ENCODE results near the gene CMSS1. TPM values are rescaled to one million over a fixed set of nuclear protein-coding genes. Genes with fewer than 3 reads are reported as not detected.
A peak's percentile ranks its signal among the peaks of the same experiment; 100 is the strongest.

The CMSS1 gene
- total and polyA plus RNA-seq, 8 donors = 2.7 to 33.3 (median 22.1) TPM

GRCh38 chr3:100184948-100185570 lies 367.4 kb downstream of the CMSS1 start:
- Histone ChIP-seq H3K27me3 (no peaks in the 10 kb centered on the region), H3K27ac (peak overlapping the region in 3 of 5 donors; percentile 11 to 43 (median 18)), H3K4me1 (peaks cover 0 to 14% (median 0%) of the 10 kb centered on the region in 4 donors), H3K9me3 (peaks cover 0 to 5% (median 3%) of the 10 kb centered on the region in 4 donors), H3K4me3 (no peak overlapping the region), H3K36me3 (peaks cover 0 to 2% (median 0%) of the 10 kb centered on the region in 4 donors)
- peak in 1 of 2 donors; percentile 44 for DNase-seq
- intact Hi-C loops (cut with DNase I; ENCODE audit: low total_unique reads) = no loop called here
- WGBS, 5 donors = 59 to 76% (median 67%) methylated on average over 2 of the region's 2 CpGs
- TF ChIP-seq POLR2A (IDR thresholded peaks at IDR 0.05) (no peak), CTCF (IDR thresholded peaks at IDR 0.05) (no peak), POLR2AphosphoS5 (IDR thresholded peaks at IDR 0.05) (no peak), EP300 (IDR thresholded peaks at IDR 0.05) (no peak)

GRCh38 chr3:100185847-100186246 lies 368.2 kb downstream of the CMSS1 start:
- no peak for DNase-seq
- intact Hi-C loops (cut with DNase I; ENCODE audit: low total_unique reads) = no loop called here
- Histone ChIP-seq H3K4me3 (no peak overlapping the region), H3K27me3 (no peaks in the 10 kb centered on the region), H3K27ac (peak overlapping the region in 1 of 5 donors; percentile 43), H3K9me3 (no peaks in the 10 kb centered on the region), H3K36me3 (no peaks in the 10 kb centered on the region), H3K4me1 (peaks cover 0 to 14% (median 0%) of the 10 kb centered on the region in 4 donors)
- TF ChIP-seq CTCF (IDR thresholded peaks at IDR 0.05) (no peak), POLR2AphosphoS5 (IDR thresholded peaks at IDR 0.05) (no peak), EP300 (IDR thresholded peaks at IDR 0.05) (no peak), POLR2A (IDR thresholded peaks at IDR 0.05) (no peak)
- 71 to 93% (median 79%) methylated on average over 4 to 5 of the region's 5 CpGs for WGBS, 5 donors

- no peak for TF ChIP-seq EP300 (IDR thresholded peaks at IDR 0.05)
- TF ChIP-seq CTCF (IDR thresholded peaks at IDR 0.05) = no peak
- TF ChIP-seq POLR2A (IDR thresholded peaks at IDR 0.05) = no peak
- TF ChIP-seq POLR2AphosphoS5 (IDR thresholded peaks at IDR 0.05) = no peak
- no peaks in the 10 kb centered on the region for H3K36me3 ChIP-seq
- no peaks in the 10 kb centered on the region for H3K9me3 ChIP-seq
- no peaks in the 10 kb centered on the region for H3K27me3 ChIP-seq
- H3K4me1 ChIP-seq = peaks cover 0 to 13% (median 0%) of the 10 kb centered on the region in 4 donors
- no peak for DNase-seq
- WGBS, 5 donors = 81 to 88% (median 85%) methylated on average over 4 of the region's 4 CpGs
- no peak overlapping the region for H3K27ac ChIP-seq
- no peak overlapping the region for H3K4me3 ChIP-seq
- intact Hi-C loops (cut with DNase I; ENCODE audit: low total_unique reads) = no loop called here
Observed at GRCh38 chr3:100189444-100189964, 371.8 kb downstream of the CMSS1 start.

GRCh38 chr3:100195375-100195774 lies 377.7 kb downstream of the CMSS1 start:
- no peaks in the 10 kb centered on the region for H3K36me3 ChIP-seq
- intact Hi-C loops (cut with DNase I; ENCODE audit: low total_unique reads) = no loop called here
- no peaks in the 10 kb centered on the region for H3K4me1 ChIP-seq

More at GRCh38 chr3:100195375-100195774, 377.7 kb downstream of the CMSS1 start:
- H3K27ac ChIP-seq = no peak overlapping the region
- no peaks in the 10 kb centered on the region for H3K27me3 ChIP-seq
- H3K9me3 ChIP-seq = no peaks in the 10 kb centered on the region
- DNase-seq = no peak
- TF ChIP-seq CTCF (IDR thresholded peaks at IDR 0.05) (no peak), POLR2A (IDR thresholded peaks at IDR 0.05) (no peak), EP300 (IDR thresholded peaks at IDR 0.05) (no peak), POLR2AphosphoS5 (IDR thresholded peaks at IDR 0.05) (no peak)
- no peak overlapping the region for H3K4me3 ChIP-seq
- WGBS, 5 donors = 94 to 98% (median 96%) methylated on average over 5 of the region's 5 CpGs
